Bronchial epithelial cell (primary cell): ENCODE results near the gene SEC24C. TPM values are rescaled to one million over a fixed set of nuclear protein-coding genes. Genes with fewer than 3 reads are reported as not detected.

ENCODE experiments used
- DNase-seq: peaks from one replicate; pipeline ENCODE4 v3.0.0-alpha.2; 2010; ENCODE audit warnings: low read depth
- FAIRE-seq: peaks from 2 replicates; lab custom pipeline; 2011; peaks lifted over from hg19 to GRCh38; lab: Jason Lieb, UNC
- H3K27me3 ChIP-seq: 2 replicates; pipeline ENCODE4 v1.5.1; 2011; ENCODE audit warnings: low read length; ENCODE audit not compliant: control insufficient read depth, insufficient read depth
- H3K36me3 ChIP-seq: 2 replicates; pipeline ENCODE4 v1.5.1; 2011; ENCODE audit warnings: low read length; ENCODE audit not compliant: control insufficient read depth, insufficient read depth
- H3K4me3 ChIP-seq: 2 replicates; pipeline ENCODE4 v1.5.1; 2011; ENCODE audit warnings: mild to moderate bottlenecking, low read depth, low read length, control low read depth
- total RNA-seq: library from RNA; depleted of rRNA; stranded (reverse); fragments of >200 nt; gene quantifications from 2 replicates; pipeline ENCODE4 v1.2.1, GENCODE V29; 2014
- TF ChIP-seq, protein P1 (sequence below): IDR thresholded peaks from 2 replicates; pipeline ENCODE4 v1.5.1; 2011; ENCODE audit warnings: mild to moderate bottlenecking, moderate library complexity, low read length, control low read depth, inconsistent platforms; ENCODE audit not compliant: insufficient read depth, severe bottlenecking

SEC24C gene
- total RNA-seq, 1 donor from 2014 or later, result 55.0 TPM

DNA sequence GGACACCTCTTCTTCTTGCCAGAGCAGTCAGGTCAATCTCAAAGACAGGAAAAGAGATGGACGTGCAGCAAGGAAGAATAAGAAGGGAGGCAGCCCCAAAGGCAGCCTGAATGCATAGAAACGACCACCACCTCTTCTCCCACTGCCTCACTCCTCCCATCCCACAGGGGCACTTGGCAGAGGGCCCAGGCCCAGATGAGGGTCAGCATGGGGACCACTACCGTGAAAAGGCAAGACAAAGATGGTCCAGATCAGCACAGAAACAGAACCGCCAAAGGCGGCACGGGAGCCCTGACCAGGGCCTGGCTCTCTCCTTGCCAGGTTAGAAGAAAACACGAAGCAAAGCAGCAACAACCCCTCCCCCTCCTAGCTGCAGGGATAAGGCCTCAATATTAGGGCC, 69.2 kb downstream of the SEC24C start:
- FAIRE-seq (no peak), DNase-seq (no peak)
- H3K4me3 ChIP-seq, result no peak overlapping the region
- H3K27me3 ChIP-seq, result no peaks in the 10 kb centered on the region
- peaks cover 1% of the 10 kb centered on the region for H3K36me3 ChIP-seq
- TF ChIP-seq, protein P1, sequence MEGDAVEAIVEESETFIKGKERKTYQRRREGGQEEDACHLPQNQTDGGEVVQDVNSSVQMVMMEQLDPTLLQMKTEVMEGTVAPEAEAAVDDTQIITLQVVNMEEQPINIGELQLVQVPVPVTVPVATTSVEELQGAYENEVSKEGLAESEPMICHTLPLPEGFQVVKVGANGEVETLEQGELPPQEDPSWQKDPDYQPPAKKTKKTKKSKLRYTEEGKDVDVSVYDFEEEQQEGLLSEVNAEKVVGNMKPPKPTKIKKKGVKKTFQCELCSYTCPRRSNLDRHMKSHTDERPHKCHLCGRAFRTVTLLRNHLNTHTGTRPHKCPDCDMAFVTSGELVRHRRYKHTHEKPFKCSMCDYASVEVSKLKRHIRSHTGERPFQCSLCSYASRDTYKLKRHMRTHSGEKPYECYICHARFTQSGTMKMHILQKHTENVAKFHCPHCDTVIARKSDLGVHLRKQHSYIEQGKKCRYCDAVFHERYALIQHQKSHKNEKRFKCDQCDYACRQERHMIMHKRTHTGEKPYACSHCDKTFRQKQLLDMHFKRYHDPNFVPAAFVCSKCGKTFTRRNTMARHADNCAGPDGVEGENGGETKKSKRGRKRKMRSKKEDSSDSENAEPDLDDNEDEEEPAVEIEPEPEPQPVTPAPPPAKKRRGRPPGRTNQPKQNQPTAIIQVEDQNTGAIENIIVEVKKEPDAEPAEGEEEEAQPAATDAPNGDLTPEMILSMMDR, result no peak

- TF ChIP-seq, protein P1, result no peak
- Histone ChIP-seq H3K27me3 (no peaks in the 10 kb centered on the region), H3K36me3 (peaks cover 1% of the 10 kb centered on the region), H3K4me3 (no peak overlapping the region)
- DNase-seq, result no peak
- no peak for FAIRE-seq
Observed at GRCh38 chr10:73814276-73814895, 70.2 kb downstream of the SEC24C start.

DNA sequence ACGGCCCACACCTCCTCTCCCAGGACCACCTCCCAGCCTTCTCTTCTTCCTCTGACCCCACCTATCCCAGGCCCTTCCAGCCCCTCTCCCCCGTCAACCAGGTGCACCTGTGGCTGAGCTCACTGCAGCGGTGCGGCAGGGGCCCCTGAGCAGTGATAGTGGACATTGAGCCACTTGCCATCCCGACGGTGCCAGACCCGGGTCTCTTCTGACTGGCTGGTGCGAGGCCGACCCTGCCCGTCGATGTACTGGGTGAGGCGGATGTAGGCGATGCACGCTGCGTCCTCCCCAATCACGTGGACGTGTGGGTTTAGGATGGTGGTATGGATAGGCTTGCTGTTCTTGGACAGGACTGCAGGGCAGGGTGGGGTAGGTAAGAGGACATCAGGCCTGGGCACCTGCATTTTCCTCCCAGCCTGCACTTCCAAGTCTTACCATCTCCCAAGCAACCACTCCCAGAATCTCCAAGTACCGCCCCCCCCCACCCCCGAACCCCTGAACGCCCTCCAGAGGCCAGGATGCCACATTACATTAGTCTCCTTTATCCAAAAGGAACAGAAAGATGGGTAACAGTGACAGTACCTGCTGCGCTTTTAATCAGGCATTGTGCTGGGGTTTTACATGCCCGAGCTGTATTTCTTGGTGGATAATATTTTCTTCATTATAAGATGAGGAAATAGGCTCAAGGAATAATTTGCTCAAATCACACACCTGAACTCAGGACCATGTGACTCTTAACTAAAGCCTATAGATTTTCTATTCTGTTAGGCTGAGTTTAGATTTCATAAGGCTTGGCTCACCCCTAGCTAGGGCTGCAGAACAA, 70.9 kb downstream of the SEC24C start:
- Histone ChIP-seq H3K4me3 (no peak overlapping the region), H3K27me3 (no peaks in the 10 kb centered on the region), H3K36me3 (peaks cover 1% of the 10 kb centered on the region)
- DNase-seq (no peak), FAIRE-seq (no peak)
- TF ChIP-seq, protein P1, result peak; percentile 6

- H3K4me3 ChIP-seq, result no peak overlapping the region
- TF ChIP-seq, protein P1, result no peak
- no peaks in the 10 kb centered on the region for H3K27me3 ChIP-seq
- peaks cover 1% of the 10 kb centered on the region for H3K36me3 ChIP-seq
- no peak for FAIRE-seq
- no peak for DNase-seq
Observed at GRCh38 chr10:73815719-73816030, 71.5 kb downstream of the SEC24C start.

- H3K27me3 ChIP-seq, result no peaks in the 10 kb centered on the region
- TF ChIP-seq, protein P1, result no peak
- DNase-seq (peak; percentile 33), FAIRE-seq (no peak)
- peaks cover 1% of the 10 kb centered on the region for H3K36me3 ChIP-seq
- no peak overlapping the region for H3K4me3 ChIP-seq
Observed at GRCh38 chr10:73816917-73817729, 73.0 kb downstream of the SEC24C start.
